Stomach smooth muscle (tissue), 2 donors: ENCODE results near the gene ARMC7.

Source experiments
- H3K27ac ChIP-seq: one replicate; pipeline ENCODE4 v1.7.0; 2013; ENCODE audit warnings: mild to moderate bottlenecking, low read length, inconsistent platforms
- H3K27me3 ChIP-seq, 2 donors: one replicate each; pipeline ENCODE4 v1.7.0; 2013; ENCODE audit warnings: low read length in 2 of 2; ENCODE audit not compliant: insufficient read depth in 2 of 2, control insufficient read depth in 1 of 2
- H3K36me3 ChIP-seq, 2 donors: one replicate each; pipeline ENCODE4 v1.7.0; 2013; ENCODE audit warnings: low read length in 2 of 2; ENCODE audit not compliant: control insufficient read depth in 2 of 2, insufficient read depth in 2 of 2
- H3K4me1 ChIP-seq: one replicate; pipeline ENCODE4 v1.7.0; 2013; ENCODE audit warnings: low read length; ENCODE audit not compliant: control insufficient read depth, insufficient read depth
- H3K4me3 ChIP-seq, 2 donors: one replicate each; pipeline ENCODE4 v1.7.0; 2013; ENCODE audit warnings: low read length in 2 of 2
- H3K9ac ChIP-seq, 2 donors: one replicate each; pipeline ENCODE4 v1.7.0; 2013; ENCODE audit warnings: low read length in 2 of 2, mild to moderate bottlenecking in 1 of 2
- H3K9me3 ChIP-seq, 2 donors: one replicate each; pipeline ENCODE4 v1.7.0; 2013; ENCODE audit warnings: low read length in 2 of 2; ENCODE audit not compliant: control insufficient read depth in 2 of 2
- donor health status: healthy.
- donor health status: Pancreatic carcinoma.

Gene ARMC7

GRCh38 chr17:75142236-75142971 is 32.6 kb downstream of the ARMC7 start:
- Histone ChIP-seq H3K9me3 (no peaks in the 10 kb centered on the region), H3K4me1 (no peaks in the 10 kb centered on the region), H3K36me3 (peaks cover 3 to 8% of the 10 kb centered on the region in 2 donors), H3K27me3 (no peaks in the 10 kb centered on the region), H3K4me3 (no peak overlapping the region), H3K27ac (no peak overlapping the region), H3K9ac (no peak overlapping the region)

- peaks cover 3 to 8% of the 10 kb centered on the region in 2 donors for H3K36me3 ChIP-seq
- H3K9ac ChIP-seq: peak overlapping the region in 1 of 2 donors; percentile 13
- no peaks in the 10 kb centered on the region for H3K27me3 ChIP-seq
- H3K4me3 ChIP-seq: no peak overlapping the region
- H3K27ac ChIP-seq: no peak overlapping the region
- H3K4me1 ChIP-seq: no peaks in the 10 kb centered on the region
- H3K9me3 ChIP-seq: no peaks in the 10 kb centered on the region
Observed at GRCh38 chr17:75144816-75145512, 35.2 kb downstream of the ARMC7 start.

DNA sequence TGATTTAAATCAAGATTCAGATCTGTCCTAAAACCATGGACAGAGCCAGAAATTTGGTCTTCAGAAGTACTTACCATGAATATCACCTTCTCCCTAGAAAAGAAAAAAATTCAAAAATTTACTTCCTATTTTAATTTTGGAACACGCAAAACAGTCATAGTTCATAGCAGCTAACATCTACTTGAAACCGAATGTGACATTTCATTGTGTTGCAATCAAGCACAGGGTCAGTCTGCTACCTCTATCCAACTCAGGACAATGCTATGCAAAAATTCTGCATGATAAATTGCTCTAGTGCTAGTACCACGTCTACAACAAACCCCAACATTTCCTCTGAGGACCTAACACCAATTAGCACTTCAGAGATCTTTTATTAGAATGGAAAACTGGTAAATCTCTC is 36.8 kb downstream of the ARMC7 start:
- H3K27ac ChIP-seq: no peak overlapping the region

GRCh38 chr17:75147878-75148546 is 38.2 kb downstream of the ARMC7 start:
- Histone ChIP-seq H3K9me3 (no peaks in the 10 kb centered on the region), H3K27me3 (no peaks in the 10 kb centered on the region), H3K4me3 (no peak overlapping the region), H3K36me3 (peaks cover 3 to 8% of the 10 kb centered on the region in 2 donors), H3K4me1 (peaks cover under 1% of the 10 kb centered on the region), H3K9ac (no peak overlapping the region), H3K27ac (no peak overlapping the region)

More for the DNA sequence above, 36.8 kb downstream of the ARMC7 start:
- Histone ChIP-seq H3K4me1 (no peaks in the 10 kb centered on the region), H3K36me3 (peaks cover 3 to 8% of the 10 kb centered on the region in 2 donors), H3K9ac (no peak overlapping the region), H3K9me3 (no peaks in the 10 kb centered on the region), H3K4me3 (no peak overlapping the region), H3K27me3 (no peaks in the 10 kb centered on the region)

GRCh38 chr17:75151930-75152329 is 42.2 kb downstream of the ARMC7 start:
- H3K27me3 ChIP-seq: no peaks in the 10 kb centered on the region
- peaks cover 14% of the 10 kb centered on the region for H3K4me1 ChIP-seq
- H3K9ac ChIP-seq: no peak overlapping the region
- no peak overlapping the region for H3K27ac ChIP-seq
- H3K4me3 ChIP-seq: no peak overlapping the region
- H3K36me3 ChIP-seq: peaks cover 0 to 2% of the 10 kb centered on the region in 2 donors
- no peaks in the 10 kb centered on the region for H3K9me3 ChIP-seq

- Histone ChIP-seq H3K9ac (no peak overlapping the region), H3K36me3 (no peaks in the 10 kb centered on the region), H3K4me1 (peaks cover 14% of the 10 kb centered on the region), H3K9me3 (no peaks in the 10 kb centered on the region), H3K4me3 (peak overlapping the region in 1 of 2 donors; percentile 91), H3K27me3 (no peaks in the 10 kb centered on the region), H3K27ac (no peak overlapping the region)
Observed at GRCh38 chr17:75152523-75152921, 42.8 kb downstream of the ARMC7 start.

DNA sequence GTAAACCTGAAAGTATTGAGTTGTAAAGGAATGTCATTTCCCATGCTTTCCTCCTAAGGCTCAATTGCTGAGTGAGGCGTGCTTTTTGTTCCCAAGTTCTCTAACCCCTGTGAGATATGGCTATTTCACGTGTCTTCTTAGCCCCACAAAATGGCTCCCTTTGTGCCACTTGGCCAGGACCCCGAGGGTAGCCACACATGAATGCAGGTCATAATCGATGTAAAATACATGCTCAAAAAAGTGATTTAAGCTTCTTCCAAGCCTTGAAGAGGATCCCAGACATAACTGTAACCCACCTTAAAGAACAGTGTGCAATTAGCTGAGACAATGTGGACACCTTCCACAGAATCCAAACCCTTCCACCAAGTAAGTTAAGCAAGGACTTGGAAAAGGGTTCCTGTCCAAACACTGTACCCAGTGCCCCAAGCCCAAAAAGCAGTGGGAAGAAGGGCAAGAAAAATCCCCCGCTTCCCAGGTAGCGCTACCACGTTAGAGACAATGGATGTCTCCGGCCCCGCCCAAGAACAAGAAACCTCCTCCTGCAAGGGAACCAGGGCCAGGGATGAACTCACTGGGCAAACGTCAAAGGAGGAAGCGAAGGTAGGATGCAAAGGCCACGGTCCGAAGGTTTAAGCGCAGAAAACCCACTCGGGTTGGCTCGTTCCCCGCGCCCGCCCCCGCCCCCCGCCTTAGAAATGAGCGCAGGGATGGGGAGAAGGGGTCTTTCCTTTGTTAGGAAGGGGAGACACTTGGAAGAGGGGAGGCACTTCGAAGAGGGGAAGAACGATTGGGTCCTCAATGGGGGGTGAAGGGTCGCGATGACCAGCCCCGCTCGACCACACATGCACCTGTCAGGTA is 43.4 kb downstream of the ARMC7 start:
- H3K9me3 ChIP-seq: no peaks in the 10 kb centered on the region
- H3K9ac ChIP-seq: peak overlapping the region; percentile 60 to 72
- H3K27ac ChIP-seq: no peak overlapping the region
- H3K27me3 ChIP-seq: no peaks in the 10 kb centered on the region
- no peaks in the 10 kb centered on the region for H3K36me3 ChIP-seq
- peaks cover 14% of the 10 kb centered on the region for H3K4me1 ChIP-seq
- H3K4me3 ChIP-seq: peak overlapping the region; percentile 68 to 91

- peaks cover 14% of the 10 kb centered on the region for H3K4me1 ChIP-seq
- H3K27me3 ChIP-seq: no peaks in the 10 kb centered on the region
- no peaks in the 10 kb centered on the region for H3K9me3 ChIP-seq
- H3K9ac ChIP-seq: peak overlapping the region; percentile 60 to 72
- peak overlapping the region; percentile 68 to 91 for H3K4me3 ChIP-seq
- H3K36me3 ChIP-seq: no peaks in the 10 kb centered on the region
- H3K27ac ChIP-seq: no peak overlapping the region
Observed at GRCh38 chr17:75153780-75154194, 44.0 kb downstream of the ARMC7 start.

DNA sequence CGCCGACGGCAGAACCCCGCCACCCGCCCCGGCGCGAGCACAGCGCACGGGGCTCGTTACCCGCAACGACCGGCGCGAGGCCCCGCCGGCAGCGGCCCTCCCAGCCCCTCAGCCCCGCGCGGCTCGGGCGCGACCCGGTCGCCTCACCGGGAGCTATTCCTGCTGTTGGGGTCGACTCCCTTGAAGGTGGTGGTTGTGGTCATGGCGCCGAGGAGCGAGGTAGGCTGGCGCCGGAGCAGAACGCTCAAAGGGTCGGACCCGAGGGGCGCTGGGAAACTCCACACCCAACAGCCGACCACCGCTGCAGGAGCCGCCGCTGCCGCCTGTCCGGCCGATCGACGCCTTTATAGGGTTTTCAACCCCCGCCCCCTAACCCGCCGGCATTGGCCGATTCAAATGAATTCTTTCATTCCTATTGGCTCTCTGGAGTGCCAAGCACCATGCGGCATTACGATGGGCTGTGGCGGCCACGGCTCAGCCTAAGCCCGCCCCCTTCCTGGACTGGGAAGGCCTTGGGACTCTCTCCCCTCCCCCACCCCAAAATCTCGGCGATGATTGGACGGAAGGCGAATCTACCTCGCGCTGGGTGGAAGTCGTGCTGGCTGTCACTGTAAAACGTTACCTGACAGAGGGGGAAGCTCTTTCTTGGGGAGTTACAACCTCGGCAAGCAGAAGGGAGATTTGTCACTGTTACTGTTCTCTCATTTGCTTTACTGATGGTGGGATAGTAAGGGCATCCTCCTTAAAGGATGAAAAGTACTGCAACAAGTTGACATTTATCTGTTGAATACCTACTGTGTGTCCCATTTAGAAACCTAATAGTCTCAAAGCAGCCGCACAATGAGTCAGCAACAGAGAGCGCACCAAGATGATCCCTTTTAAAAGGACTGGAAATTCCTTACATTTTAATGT is 44.7 kb downstream of the ARMC7 start, which contains the start of gene JPT1:
Gene JPT1 (minus strand): TSS at position 318 of the 912 bp plus-strand sequence. CDS start 115 bp downstream, at position 203.
- H3K4me1 ChIP-seq: peaks cover 14% of the 10 kb centered on the region
- H3K27ac ChIP-seq: no peak within 1 kb of the TSS

More for the DNA sequence above, 44.7 kb downstream of the ARMC7 start, which contains the start of gene JPT1:
- Histone ChIP-seq H3K27me3 (no peaks in the 10 kb centered on the region), H3K4me3 (peak within 1 kb of the TSS; percentile 68 to 91), H3K36me3 (no peaks in the 10 kb centered on the region), H3K9me3 (no peaks in the 10 kb centered on the region), H3K9ac (peak within 1 kb of the TSS; percentile 69 to 72)
